Effector CD8-positive, alpha-beta T cell (primary cell): ENCODE measurements around the gene CELSR1.
A peak's percentile ranks its signal among the peaks of the same experiment; 100 is the strongest.

Experiments used
- DNase-seq: peaks from one replicate; lab custom pipeline; 2025; lab: John Stamatoyannopoulos, UW

Gene CELSR1

GRCh38 chr22:46362203-46362933, 175.1 kb downstream of the CELSR1 start:
- DNase-seq = no peak

- DNase-seq = no peak
Measured at GRCh38 chr22:46361826-46362202, 175.6 kb downstream of the CELSR1 start.

- no peak for DNase-seq
Measured at GRCh38 chr22:46360891-46361290, 176.5 kb downstream of the CELSR1 start.

- DNase-seq = no peak
Measured at GRCh38 chr22:46360097-46360496, 177.3 kb downstream of the CELSR1 start.

- DNase-seq = no peak
Measured at GRCh38 chr22:46359362-46359761, 178.1 kb downstream of the CELSR1 start.

- no peak for DNase-seq
Measured at GRCh38 chr22:46358766-46359165, 178.7 kb downstream of the CELSR1 start.

- DNase-seq = no peak
Measured at GRCh38 chr22:46357711-46358520, 179.5 kb downstream of the CELSR1 start.

- no peak for DNase-seq
Measured at GRCh38 chr22:46356496-46357480, 180.6 kb downstream of the CELSR1 start.

GRCh38 chr22:46355996-46356471, 181.4 kb downstream of the CELSR1 start:
- DNase-seq = no peak

- DNase-seq = peak; percentile 36
Measured at GRCh38 chr22:46355369-46355995, 181.9 kb downstream of the CELSR1 start.

GRCh38 chr22:46354993-46355305, 182.5 kb downstream of the CELSR1 start:
- DNase-seq = no peak

GRCh38 chr22:46354176-46354992, 183.0 kb downstream of the CELSR1 start:
- no peak for DNase-seq

- DNase-seq = no peak
Measured at GRCh38 chr22:46353483-46354105, 183.8 kb downstream of the CELSR1 start.

- DNase-seq = no peak
Measured at GRCh38 chr22:46352691-46353386, 184.6 kb downstream of the CELSR1 start.

- no peak for DNase-seq
Measured at GRCh38 chr22:46352276-46352675, 185.1 kb downstream of the CELSR1 start.

- DNase-seq = no peak
Measured at GRCh38 chr22:46351767-46352166, 185.7 kb downstream of the CELSR1 start.

- DNase-seq = no peak
Measured at GRCh38 chr22:46351131-46351735, 186.2 kb downstream of the CELSR1 start.

GRCh38 chr22:46350646-46351045, 186.8 kb downstream of the CELSR1 start:
- no peak for DNase-seq

- no peak for DNase-seq
Measured at GRCh38 chr22:46350121-46350520, 187.3 kb downstream of the CELSR1 start.
